Left hindlimb (tissue), 1 donor: ENCODE results near the gene ANKRD63.

Experiments
- DNase-seq: peaks from one replicate; pipeline ENCODE4 v3.0.0-alpha.2; 2018

Gene ANKRD63

DNA sequence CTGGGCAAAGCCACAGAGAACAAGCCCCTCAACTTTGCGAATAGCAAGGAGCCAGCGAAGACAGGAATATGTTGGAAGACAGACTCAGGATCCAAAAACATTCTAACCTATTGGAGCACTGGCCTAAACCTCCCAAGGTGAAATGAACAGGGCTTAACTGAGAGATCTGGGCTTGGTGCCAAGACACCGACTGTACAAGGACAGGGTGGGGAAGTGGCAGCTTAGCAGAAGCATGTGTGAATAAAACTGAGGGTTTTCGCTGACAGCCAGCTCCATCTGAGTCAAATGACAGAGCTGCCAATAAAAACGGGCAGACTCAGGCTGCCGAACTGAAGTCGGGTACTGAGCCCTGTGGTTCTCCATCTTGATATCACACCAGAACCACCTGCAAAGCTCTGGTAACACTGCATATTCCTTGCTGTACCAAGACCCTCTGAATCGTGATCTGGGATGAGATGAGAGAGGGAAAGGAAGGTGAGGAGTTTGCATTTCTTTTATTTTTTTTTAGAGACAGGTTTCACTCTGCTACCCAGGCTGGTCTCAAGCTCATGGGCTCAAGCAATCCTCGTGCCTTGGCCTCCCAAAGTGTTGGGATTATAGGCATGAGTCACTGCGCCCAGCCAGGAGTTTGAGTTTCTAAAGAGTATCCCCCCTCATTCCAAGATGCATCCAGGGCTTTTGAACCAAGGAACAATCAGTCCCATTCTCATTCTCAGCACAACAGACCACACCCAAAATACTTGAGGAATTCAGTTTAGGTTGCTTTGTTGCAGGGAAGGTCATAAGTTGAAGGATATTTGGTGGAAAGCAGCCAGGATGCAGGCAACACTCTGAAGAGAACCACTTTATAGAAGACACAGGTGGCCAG lies 30.9 kb upstream of the ANKRD63 start:
- DNase-seq, result no peak

DNA sequence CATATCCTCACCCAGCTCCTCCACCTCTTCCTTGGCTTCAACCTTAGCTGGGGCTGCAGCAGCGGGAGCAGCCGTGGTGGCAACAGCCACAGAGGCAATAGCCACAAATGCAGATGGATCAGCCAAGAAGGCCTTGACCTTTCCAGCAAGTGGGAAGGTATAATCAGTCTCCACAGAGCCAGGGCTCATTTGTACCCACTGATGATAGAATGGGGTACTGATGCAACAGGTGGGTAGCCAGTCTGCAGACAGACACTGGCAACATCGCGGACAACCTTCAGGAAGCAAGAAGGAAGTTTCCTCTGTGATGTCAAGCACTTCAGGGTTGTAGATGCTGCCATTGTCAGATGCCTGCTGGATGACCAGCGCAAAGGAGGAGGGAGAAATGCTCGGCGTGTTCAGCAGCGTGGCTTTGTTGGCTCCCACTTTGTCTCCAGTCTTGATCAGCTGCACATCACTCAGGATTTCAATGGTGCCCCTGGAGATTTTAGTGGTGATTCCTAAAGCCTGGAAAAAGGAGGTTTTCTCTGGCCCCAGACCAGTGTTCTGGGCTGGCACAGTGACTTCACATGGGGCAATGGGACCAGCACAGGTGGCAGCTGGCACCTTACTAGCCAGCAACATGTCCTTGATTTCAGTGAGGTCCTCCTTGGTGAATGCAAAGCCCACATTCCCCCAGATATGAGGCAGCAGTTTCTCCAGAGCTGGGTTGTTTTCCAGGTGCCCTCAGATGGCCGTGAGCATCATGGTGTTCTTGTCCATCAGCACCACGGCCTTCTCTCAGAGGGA lies 29.7 kb upstream of the ANKRD63 start:
- no peak for DNase-seq

DNA sequence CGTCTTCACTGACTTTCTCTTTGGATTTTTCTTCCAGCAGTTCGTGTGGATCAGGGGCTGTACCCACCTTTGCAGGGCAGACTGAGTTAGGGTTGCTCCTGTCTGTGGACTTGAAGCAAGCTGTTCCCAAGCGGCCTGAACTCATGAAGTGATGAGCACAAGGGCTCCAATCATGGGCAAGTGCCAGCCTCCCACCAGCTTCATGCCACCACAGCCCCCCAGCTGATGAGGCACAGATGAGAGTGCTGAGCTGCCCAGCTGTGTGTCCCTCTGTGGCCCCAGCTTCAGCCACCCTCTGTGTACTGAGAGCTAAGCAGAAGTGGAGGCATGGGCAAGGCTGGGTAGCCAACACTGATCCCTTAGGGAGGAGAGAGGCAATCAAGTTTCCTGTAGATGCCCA lies 28.1 kb upstream of the ANKRD63 start:
- no peak for DNase-seq

DNA sequence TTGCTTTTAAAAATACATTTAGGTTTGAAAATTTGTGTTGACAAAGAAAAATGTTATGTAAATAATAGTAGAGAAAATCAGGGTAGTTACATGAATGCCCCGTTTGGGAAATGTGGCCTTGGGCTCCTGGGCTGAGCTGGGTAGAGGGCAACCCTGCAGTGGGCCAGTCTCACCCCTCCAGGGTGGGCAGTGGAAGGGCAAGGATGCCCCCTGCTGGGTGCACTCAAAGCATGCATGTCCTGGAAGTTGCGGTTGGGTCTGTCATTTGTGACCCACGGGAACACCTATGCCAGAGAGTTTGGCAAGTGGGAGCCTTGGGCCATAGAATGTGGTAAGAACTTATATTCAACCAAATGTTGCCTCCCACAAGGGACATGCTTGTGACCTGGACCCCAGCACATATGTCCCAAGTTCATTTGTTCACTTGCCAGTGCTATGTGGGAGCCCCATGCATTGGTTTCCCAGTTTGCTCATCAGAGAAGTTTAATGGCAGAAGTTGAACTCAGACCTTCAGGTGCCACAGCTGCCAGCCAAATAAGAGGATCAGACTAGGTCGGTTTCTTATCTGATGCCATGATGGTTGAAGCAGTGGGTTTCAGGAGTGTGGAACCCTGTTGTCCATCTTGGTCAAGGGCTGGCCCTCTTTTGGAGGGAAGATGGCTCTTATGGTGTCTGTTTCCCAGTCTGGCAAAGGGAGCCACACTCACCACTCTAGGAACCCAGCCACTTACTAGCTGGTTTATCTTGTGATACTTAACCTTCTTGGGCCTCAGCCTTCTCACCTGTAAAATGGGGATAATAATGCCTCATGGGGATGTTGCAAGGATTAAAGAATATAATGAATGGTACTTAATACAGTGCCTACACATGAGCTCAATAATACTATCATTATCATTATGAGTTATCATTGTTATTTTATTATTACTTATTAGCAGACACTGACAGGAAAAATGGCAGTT lies 27.4 kb upstream of the ANKRD63 start:
- no peak for DNase-seq

DNA sequence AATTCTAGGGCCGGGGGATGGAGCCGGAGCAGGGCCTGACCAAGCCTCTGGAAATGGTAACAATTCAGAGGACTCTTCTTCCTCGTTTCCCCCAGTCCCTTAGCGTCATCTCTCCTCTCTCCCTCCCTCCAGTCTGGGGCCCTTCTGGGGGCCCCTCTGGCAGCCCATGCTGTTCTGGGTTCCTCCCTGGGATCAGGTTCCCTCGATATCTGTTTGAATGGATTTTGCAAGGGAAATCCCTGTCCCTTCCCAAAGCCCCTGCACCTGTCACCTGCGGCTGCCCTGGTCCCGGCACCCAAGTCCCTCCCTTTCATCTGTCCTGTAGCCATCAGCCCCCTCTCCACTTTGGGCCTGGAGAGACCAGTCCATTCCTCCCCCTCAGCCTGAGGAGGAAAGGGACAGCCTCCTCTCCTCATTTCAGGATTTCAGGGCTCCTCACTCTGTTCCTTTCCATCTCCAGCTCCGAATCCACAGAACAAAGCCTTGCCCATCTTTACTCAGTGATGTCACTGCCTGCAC lies 26.5 kb upstream of the ANKRD63 start:
- DNase-seq, result no peak

DNA sequence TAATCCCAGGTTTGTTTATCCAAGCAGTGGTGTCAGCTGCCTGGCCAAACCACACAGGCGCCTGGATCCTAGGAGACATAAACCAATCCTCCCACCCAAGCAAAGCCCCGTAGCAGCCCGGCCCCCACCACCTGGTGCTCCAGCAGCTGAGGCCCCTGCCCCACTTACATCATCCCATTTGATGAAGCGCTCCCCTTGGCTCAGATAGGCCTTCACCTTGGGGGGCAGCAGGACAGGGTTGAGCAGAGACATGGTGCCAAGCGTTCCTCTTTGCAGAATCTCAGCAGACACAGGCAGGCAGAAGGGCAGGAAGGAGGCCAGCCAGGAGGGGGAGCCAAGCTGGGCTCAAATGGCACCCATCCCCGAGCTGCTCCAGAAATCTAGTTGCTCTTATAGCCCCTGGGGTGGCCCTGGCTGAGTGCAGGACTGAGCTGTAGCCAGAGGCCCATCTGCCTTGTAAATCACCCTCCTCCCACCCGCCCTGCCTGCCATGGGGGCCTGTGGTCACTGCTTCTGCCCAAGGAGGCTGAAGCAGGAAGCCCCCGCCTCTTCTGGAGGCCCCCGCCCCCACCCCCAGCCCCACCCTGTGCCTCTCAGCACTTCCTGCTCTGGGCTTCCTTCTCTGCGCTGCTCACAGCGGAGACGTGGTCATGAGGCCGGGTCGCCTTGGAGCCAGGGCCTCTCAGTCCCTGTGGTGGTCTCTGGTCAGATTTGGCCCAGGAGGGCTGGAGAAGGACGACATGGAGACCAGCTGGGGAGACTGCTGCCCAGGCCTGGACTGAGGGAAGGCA lies 24.8 kb upstream of the ANKRD63 start, which contains the start of gene PLCB2:
Gene PLCB2, minus strand, starts transcription at position 515 of the 791 bp plus-strand sequence. Its CDS starts 263 bp downstream, at position 252.
- DNase-seq, result peak; percentile 62

DNA sequence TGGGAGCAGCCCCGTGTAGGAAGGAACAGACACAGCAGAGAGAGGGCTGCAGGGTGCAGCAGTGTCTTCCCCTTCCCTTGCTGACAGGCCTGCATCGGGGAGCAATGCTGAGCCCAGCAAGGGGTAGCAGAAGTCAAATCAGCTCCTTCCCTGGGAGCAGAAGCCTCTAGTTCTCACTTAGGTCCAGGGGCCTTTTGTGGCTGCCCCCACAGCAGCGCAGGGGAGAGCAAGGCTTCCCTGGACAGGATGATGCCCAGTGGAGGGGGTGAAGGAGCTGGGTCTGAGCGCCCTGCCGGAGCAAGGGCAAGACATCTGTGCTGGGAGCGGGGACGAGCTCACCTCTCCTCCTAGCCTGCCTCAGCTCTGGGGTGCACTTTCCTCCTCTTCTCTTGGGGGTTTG lies 24.0 kb upstream of the ANKRD63 start:
- DNase-seq, result no peak

DNA sequence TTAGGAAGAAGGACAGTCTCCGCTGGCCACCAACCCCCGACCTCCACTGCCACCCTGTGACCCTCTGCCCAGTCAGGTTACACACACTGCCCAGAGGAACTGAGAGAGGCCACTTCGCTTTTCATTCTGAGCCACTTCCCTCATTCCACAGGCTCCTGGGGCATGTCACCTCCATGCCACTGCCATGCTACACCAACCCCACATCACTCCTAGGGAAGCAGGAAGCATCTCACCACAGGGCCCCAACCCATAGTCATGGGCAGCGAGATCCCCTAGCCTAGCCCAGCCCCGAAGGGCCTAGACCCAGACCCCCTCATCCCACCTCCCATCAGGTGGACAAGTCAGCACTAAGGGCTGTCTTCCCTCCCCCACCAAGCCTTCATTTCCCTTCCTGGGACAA lies 23.5 kb upstream of the ANKRD63 start:
- no peak for DNase-seq

DNA sequence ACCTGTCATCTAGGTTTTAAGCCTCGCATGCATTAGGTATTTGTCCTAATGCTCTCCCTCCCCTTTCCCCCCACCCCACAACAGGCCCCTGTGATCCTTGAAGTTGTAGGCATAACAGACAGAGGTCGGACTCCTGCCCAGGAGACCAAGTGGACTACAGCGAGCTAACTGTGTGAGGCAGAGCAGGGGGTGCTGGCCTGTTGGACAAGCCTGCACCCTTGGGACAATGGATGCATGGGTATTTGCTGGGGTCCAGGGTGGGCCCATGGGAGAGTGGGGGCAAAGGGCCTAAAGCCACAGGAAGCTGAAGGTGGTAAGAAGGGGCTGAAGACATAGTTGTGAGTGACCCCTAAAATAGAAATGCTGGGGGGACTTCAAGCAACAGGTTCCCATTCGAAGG lies 22.4 kb upstream of the ANKRD63 start:
- DNase-seq, result no peak

DNA sequence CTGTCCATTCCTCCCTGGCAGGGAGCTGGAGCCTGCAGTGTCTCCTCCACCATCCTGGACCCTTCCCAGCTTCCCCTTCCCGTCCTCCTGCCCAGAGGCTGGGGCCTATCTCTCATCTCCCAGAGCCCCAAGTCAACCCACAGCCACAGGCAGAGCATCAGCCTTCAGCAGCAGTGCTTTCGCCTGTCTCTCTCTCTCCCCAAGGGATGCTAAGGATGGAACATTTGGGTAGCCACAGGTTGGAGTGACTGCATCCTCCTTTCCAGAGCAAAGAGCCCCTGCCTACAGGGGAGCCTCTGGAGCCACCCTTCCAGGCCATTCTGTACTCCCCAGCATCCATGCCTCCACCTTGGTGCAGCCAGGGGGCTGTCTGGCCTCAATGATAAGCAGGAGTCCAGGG lies 20.7 kb upstream of the ANKRD63 start:
- DNase-seq, result no peak

DNA sequence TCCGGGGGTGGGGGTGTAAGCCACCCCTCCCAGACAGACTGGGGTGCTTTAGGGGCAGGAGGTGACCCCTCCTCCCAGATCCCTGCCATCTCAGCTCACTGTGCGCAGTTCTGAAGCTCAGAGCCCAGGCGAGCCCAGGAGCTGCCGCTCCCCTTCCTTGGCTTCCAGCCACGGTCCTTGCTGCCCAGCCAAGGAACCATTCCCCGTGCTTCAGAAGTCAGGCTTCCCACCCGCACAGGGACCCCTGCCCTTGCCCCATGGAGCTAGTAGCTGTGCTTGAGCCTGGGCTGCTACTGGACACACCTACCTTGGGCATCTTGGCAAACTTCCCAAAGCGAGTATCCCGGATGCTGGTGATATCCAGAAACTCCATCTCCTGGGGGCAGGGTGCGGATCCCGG lies 20.1 kb upstream of the ANKRD63 start:
- peak; percentile 22 for DNase-seq

DNA sequence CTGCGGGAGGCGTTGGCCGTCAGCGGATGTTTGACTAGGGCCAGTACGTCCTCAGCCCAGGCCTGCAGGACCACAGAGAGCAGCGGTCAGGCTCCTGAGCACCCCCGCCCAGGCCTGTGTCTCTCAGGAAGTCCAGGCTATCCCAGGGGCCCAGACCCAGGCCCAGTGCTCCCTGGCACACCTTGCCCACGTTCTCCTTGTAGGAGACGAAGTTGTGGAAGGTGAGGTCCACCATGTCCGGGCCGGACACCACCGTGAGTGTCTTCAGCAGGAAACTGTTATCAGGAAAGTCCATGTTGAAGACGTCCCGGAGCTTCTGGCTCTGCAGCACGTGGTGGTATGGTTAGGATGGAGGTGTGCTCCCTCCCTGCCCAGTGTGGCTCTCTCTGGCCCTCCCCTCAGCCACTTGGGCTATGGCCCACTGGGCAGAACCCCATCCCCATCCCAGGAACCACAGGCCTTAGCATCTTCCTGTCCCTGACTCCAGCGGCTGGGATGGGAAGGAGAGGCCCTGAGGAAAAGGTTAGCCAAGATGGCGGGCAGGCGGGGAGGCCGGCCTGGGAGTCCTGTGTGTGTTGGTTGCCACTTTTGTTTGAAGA lies 19.5 kb upstream of the ANKRD63 start:
- DNase-seq, result peak; percentile 12

DNA sequence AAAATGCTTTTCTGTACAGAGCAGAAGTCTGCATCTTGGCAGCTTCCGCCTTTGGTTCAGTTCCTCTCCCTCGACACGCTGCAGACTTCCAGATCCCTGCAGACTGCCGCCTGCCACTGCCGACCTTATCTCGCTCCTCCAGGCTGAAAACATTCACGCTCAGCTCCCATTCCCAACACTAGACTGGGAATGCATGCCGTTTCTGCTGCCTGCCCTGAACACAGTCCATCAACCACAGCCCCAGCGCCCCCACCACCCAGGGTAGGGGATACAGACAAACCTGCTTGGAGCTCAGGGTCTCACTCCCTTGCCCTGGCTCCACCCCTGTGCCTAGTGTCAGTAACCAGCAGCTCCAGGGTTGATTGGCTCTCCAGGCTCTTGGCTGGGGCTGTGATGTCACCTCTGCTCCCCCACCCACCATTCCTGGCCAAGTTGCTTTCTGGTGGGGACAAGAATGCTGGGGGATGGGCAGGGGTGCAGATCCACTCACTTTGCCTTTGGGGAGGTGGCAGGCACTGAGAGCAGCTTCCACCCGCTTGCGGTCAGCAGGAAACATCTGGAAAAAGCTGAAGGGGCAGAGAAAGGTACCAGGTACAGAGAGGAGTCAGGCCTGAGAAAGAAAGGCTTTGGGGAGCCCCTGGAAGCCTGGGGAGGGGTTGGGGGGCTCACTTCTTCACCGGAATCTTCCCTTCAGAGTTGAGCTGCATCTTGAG lies 18.8 kb upstream of the ANKRD63 start:
- peak; percentile 21 for DNase-seq

DNA sequence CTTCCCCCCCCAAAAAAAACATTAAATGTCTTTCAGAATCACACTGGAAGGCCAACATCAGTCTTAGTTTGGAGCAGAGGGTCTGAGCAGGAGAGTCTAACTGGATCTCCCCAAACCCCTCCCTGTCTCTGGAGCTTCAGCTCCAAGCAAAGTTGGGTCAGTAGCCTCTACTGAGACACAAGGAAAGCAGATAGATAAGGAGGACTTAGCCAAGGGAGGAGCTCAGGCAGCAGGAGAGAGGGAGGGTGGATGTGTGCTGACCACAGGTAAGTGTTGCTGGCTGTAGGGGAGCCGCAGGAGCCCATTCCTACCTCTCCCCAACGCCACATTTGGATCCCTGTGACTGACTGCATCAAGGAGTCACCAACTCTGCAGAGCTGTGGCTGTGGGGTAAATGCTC lies 17.9 kb upstream of the ANKRD63 start:
- DNase-seq, result peak; percentile 6

DNA sequence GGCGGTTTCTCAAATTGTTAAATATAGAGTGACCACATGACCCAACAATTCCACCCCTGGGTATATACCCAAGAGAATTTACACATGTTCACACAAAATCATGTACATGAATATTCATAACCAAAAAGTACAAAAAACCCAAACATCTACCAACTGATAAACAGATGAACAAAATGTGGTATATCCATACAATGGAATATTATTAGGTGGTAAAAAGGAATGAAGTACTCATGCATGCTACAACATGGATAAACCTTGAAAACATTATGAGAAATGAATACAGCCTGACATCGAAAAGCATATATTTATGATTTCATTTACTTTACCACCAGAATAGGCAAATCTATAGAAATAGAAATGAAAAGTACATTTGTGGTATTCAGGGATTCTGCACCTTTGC lies 17.5 kb upstream of the ANKRD63 start:
- no peak for DNase-seq

DNA sequence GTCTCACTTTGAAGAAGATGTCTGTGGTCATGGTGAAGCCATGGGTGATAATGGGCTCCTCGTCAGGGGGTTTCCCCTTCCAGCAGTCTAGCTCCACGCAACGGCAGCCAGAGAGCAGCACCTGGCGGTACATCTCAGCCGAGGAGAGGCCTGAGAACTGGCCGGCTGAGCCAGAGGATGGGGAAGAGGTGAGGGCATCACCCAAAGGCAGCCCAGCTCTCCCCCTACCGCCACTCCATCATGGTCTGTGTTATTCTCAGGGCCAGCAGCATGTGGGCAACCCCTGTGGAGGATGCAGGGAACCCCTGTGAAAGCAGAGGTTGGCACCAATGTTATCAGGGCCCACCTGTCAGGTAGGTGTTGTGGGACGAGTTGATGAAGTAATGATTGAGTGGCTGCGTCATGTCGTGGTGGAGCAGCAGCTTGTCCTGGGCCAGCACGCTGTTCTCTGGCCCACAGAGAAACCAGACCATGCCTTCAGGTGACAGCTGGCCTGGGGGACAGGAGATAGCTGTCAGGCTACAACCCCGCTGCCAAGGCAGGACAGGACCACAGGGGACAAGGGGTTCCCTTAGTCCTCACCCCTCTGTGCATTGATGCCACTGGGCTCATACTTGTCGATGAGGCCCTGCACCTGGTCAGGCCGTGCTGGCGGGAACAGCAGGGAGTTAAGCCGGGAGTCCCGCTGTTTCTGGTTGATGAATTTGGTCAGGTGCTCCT lies 15.5 kb upstream of the ANKRD63 start:
- peak; percentile 12 for DNase-seq

DNA sequence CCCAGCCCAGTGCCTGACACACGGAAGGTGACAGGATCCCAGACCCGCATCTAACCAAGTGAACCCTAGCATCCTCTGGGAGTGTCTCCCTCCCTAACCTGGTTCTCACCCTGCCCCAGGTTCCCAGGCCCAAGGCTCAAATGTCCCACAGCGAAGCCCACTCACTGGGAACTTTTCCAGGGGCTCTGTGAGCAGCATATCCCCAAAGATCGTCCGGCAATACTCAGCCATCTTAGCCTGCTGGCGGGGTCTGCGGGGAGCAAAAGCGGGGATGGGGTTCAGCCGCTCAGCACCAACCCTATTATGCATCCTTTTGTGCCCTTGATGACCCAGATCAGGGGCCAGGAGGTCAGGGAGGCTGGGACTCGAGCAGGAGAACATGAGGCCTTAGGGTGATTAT lies 14.5 kb upstream of the ANKRD63 start:
- DNase-seq, result no peak

DNA sequence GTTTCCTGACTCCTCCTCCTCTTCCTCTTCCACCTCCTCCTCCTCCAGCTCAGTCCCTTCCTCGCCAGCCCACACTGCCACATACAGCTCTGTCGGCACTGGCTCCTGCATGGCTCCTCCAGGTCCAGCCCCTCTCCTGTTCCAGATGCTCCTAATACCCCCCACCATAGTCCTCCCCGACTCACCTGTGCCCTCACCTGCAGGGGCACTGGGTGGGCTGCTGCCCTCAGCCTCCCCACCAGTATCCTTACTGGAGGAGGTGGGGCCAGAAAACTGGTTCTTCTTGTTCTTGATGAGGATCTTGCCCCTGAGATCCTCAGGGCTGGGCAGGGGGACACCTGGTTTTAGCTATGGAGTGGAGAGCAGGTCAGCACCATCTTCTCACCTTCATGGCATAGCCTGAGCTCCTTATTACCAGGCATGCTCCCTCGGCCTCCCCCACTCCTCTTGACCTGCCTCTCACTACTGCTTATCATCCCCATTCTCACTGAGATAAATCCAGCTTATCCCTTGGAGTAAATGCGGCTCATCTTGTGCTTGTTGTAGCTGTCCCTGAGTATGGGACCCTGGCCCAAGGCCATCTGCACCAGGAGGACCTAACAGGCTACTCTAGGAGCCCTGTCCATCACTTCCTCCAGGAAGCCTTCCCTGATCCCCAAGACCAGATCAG lies 13.8 kb upstream of the ANKRD63 start:
- no peak for DNase-seq

DNA sequence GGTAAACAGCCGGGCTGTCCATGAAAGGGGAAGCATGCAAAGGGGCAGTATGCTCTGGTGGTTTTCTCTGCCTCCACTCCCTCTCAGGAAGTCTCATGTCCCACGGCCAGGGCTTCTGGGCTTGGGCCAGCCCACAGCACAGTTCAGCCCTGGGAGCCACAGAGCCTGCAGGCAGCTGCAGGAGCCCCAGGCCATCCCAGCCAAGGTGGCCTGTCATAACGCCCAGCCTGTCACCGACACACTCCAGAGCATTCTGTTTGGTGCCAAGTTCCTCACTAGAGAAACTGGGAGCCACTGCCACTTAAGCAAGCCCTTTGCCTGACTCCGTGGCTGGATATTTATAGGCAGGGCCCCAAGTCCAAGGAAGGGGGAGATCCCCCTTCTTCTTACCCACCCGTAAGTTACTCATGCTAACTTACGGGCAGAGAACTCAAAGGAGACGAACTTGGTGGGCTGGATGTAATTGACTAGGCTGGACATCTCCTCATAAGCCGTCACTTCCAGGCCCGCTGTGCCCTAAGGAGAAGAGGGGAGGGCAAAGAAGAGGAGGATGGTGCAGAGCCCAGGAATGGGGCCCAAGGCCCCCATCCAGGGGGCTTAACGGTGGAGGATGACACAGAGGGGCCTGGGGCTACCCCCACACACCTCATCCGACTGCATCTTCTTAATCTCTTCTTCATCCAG lies 13.2 kb upstream of the ANKRD63 start:
- DNase-seq, result no peak
